HPDE6-E6E7 (cell line): ENCODE data around the gene MTHFSD.

ENCODE experiments used
- DNase-seq: peaks from one replicate; pipeline ENCODE4 v3.0.0; 2011; ENCODE audit warnings: missing footprints; ENCODE audit errors: extremely low spot score

Gene MTHFSD

GRCh38 chr16:86502856-86503748 lies 51.9 kb downstream of the MTHFSD start:
- DNase-seq: no peak

DNA sequence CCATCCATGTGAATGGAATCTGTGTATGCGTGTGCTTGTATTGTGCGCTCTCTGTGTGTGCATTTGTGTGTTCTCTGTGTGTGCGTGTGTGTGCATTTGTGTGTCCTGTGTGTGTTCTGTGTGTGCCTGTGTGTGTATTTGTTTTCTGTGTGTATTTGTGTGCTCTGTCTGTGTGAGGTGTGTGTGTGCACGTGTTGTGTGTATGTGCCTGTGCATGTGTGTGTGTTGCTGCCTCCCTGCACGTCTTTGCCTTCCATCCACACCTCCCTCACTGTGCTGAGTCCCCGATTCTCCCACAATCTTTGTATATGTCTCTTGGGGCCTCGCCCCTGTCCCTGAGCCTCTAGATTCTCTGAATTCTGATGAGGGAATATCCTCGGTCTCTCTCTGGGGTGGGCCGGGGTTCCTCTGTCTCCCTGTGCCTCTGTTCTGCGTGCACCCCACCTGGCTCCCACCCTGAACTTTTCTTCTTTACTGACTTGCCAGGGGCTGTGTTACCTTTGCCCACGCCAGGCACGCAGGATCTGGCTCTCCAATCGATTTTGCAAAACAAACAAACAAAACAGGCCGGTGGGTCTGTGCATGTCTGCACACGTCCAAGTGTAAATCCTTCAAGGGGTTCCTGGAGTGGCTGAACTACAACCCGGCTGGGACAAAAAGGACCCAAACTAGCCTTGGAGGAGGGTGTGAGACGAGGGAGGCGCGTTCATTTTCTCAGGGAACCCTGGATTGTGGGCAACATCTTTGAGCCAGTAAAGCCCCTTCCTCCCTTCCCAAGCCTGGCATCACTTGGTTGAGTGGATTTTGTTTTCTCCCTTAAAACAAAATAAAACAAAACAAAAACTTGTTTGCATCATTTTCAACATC lies 52.8 kb downstream of the MTHFSD start:
- no peak for DNase-seq

DNA sequence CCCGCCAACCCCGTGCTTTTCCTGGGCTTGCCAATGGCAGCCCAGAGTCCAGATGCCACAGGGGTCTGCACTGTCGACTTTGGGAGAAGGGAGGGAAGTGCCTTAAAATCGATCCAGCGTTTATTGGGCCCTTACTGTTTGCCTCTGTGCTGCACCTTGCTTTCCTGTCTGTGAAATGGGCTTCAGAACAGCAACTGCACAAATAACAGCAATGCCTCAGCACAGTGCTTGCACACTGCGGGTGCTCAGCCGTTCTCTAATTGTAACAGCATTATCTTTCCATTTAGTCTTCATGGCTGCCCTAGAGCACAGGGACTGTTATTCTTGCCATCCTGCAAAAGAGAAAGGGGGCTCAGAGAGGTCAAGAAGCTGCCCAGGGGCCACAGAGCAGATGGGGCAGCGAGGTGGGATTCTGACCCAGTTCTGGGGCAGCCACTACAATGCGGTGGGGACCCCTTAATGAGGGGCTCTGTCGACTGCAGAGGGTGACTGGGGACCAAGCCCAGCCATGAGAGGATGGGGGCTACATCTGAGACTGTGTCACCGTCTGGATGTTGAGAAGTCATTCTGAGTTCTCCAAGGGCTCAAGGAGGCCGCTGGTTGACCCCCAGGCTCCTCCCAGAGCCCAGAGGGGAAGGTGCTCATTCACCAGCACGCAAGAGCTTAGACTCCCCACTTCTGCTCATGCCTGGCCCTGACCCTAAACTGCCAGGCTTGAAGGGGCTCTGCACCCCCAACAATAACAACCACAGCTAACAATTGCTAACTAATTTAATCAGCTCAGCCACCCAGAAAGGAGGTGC lies 54.1 kb downstream of the MTHFSD start:
- no peak for DNase-seq

DNA sequence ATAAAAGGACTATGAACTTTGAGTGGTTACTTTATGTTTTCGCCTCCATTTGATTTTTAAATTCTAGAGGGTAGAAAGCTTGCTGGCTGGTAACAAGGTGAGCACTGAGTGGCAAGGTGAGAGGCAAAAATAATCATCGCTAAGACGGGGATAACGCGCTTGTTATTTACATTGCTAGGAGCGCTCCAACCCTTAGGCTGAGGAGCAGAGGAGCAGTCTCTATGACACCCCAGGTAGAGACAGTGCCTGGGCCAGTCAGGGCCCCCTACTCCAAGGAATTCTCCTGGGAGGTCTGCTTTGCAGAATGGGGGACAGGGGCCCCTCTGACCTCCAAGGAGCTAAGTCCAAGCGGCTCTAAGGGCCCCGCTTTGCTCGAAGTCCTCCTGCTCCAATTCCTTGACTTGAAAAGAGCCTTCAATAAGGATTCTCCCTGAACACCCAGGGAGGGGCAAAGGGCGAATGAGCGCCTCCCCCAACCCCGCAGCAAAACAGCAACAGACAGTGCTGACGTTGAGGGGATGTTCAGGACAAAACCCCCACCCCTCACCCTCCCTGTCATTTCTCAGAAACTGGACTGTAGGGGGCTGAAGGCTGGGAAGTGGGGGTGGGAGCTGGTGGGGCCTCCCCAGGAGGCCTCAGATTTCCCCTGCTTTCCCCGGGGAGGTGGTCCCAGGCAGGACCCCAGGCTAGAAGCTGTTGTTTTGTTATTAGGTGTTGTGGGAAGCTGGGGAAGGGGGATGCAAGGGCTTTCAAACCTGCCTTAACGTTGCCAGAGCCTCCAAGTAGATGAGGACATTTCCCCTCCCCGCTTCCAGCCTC lies 54.9 kb downstream of the MTHFSD start:
- no peak for DNase-seq

DNA sequence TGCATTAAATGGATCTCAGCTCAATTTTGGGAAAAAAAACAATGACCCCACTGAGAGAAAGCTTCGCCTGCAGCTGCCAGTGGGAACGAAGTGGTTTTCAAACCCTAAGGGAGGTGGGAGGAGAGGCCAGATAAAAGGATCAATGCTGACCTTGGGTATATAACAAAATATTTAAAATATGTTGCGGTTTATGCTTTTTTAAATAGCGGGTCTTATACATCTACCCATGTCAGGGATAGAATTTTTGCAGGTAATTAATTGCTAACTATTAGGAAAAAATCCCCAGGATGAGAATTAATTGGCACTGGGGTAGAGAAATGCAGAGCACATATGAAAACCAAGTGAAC lies 55.6 kb downstream of the MTHFSD start:
- no peak for DNase-seq

- no peak for DNase-seq
These were observed 56.2 kb downstream of the MTHFSD start for GRCh38 chr16:86498671-86499439.

- DNase-seq: no peak
These were observed 56.8 kb downstream of the MTHFSD start for GRCh38 chr16:86498155-86498670.

DNA sequence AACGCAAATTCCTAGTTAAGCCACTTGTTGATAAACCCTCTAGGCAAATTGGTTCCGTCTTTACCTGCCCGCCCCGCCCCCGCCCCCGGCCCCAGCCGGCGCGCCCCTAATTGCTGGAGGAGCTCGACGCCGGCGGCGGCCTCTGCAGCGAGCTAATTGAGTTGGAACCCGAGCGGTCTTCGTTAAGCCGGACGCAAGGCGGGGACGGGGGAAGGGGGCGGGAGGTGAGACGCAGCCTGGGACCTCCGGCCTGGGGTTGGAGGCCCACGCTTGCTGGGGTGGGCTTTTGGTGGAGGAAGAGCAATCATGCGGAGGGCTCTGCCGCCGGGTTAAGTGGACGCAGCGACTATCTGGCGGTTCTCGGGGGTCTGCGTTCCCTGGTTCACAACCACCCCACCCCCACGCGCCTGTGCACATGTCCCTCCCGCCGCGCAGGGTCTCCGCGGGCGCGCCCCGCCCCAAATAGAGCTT lies 57.4 kb downstream of the MTHFSD start:
- no peak for DNase-seq

- DNase-seq: no peak
These were observed 58.0 kb downstream of the MTHFSD start for GRCh38 chr16:86496929-86497461.

DNA sequence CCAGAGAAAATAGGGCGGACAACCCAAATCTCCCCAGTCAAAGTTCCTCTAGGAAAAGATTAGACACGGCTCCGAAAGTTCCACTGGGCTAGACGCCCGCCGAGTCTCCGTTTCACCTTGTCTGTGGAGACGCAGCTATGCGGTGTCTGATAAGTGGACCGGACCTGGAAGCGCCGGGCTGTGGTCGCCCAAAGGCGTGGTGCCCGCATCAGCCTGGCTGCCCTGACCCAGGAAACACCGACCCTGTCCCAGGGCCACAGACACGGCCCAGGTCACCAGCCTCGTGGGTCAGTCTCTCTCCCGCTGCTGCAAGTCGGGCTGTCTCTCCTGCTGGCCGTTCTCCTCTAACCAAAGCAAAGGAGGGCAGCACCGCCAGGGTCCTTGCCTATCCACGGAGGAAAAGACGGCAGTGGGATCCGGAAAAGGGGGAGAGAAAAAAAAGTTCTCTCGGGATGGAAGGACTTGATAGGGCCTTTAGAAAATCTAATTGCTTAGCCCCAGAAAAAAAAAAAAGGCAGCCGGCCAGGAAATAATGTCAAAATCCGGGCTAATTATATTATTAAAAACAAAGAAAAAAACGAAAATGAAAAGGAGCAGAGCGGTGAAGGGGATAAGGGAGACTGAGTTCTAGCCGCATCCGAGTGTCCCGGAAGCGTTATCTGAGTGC lies 58.6 kb downstream of the MTHFSD start:
- DNase-seq: no peak

GRCh38 chr16:86495756-86496261 lies 59.2 kb downstream of the MTHFSD start:
- no peak for DNase-seq

GRCh38 chr16:86495357-86495701 lies 59.7 kb downstream of the MTHFSD start:
- DNase-seq: no peak

DNA sequence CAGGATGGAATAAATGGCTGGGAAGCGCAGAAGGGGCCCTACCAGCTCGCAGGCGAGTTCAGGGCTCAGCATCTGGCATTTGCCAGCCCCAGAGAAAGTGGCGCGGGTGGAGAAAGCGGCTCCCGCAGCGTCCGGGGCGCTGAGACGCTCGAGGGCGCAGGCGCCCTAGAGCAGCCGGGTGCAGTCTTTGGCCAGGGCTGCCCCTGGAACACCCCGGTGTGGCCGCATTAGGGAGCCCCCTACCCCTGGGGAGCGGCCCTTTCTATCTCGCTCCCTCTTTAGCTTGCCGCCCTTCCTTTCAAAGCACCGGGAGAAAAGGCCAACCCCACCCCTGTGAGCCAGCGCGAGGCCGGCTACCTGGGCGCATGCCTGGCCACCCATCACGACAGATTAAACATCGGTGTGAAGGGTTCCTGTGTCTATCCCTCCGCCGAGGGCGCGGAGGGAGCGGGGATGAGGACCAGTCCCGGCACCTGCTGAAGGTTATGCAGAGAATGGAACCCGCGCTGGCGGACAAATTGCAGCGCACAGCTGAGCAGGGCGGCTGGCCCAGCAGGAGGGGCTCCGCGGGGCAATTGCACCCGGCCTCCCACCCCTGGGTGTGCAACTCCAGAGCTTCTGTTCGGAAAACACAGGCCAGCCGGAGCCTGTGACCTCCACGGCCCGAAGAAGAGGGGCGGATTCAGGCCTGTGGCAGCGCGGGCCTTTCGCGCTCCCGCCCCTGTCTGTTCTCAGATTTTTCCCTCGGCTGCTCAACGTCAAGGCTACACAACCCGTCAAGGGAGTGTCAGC lies 60.3 kb downstream of the MTHFSD start:
- no peak for DNase-seq

GRCh38 chr16:86494039-86494564 lies 60.9 kb downstream of the MTHFSD start:
- DNase-seq: no peak

DNA sequence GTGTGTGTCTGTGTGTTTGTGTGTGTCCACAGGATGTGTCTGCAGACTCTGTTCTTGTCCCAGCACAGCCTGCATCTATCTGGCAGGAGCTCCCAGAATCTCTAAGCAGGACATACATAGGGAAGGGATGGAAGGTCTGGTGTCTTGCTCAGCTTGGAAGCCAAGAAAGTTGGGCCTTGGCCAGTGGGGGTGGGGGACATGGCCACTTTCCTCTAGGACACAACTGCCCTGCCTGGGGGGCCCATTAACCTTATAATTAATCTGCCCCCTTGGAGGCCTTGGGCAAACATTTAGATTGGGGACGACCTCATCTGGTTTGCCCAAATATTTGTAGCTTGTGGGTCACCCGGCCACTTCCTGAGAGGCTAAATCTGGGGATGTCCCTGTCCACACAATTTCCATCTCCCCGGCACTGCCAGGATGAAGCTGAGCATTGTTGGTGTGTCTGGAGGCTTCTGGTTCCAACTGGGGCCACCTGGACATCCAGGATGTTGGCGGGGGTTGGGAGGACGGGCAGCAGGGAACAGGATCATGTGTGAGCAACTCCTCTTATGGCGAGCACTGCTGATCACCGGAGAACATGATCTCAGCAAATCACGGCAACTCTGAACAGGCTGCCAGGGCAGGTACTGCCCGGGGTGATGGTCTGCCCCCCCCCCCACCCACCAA lies 61.9 kb downstream of the MTHFSD start:
- DNase-seq: no peak

- DNase-seq: no peak
These were observed 62.6 kb downstream of the MTHFSD start for GRCh38 chr16:86492267-86492960.

DNA sequence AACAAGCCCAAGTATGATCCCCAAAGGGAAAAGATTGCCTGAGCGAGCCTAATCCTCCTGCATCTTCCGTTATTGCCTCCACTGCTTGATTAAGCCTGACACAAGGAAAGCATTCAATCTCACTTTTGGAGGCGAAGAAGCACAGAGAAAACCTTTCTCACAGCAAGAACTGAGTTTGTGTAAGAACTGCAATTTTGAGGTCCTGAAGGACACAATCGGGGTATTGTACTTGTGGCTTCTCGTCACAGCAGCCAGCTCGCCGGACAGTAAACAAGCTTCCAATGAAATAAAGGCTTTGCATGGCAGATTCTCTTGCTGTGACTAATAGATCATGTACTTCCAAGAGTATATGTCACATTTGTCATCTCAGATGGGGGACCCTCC lies 63.4 kb downstream of the MTHFSD start:
- DNase-seq: no peak
